ENCODE measurements around the gene CASK.

CASK gene

GRCh38 chrX:41471786-41472185, 451.6 kb downstream of the CASK start:
- DNase-seq (ENCODE audit: low spot score): no peak

- no peak for DNase-seq (ENCODE audit: low spot score)
These were observed 452.6 kb downstream of the CASK start for GRCh38 chrX:41470706-41471105.

GRCh38 chrX:41468647-41469323, 454.6 kb downstream of the CASK start:
- no peak for DNase-seq (ENCODE audit: low spot score)
